AG04449 (cell line): ENCODE measurements around the gene VIPR1.

Experiments
- CTCF ChIA-PET: fragments of 350-600 bp; formaldehyde crosslinking; extraction: SDS; loops from one replicate; lab custom pipeline; 2021; ENCODE audit warnings: antibody characterized with exemption; lab: Yijun Ruan, JAX
- POLR2A ChIA-PET: fragments of 400-600, 350-600 bp; formaldehyde crosslinking; extraction: SDS; loops from one replicate; lab custom pipeline; 2020; ENCODE audit warnings: antibody characterized with exemption, inconsistent platforms; lab: Yijun Ruan, JAX
- DNase-seq: peaks from one replicate; pipeline ENCODE4 v3.0.0-alpha.2; 2010; ENCODE audit warnings: low read depth, low spot score
- H3K4me3 ChIP-seq: 2 replicates; pipeline ENCODE4 v1.5.1; 2011; ENCODE audit warnings: low read depth, mild to moderate bottlenecking, control low read depth, low read length
- TF ChIP-seq, protein P1 (sequence below): IDR thresholded peaks from one replicate; pipeline ENCODE4 v1.5.1; 2011; ENCODE audit warnings: mild to moderate bottlenecking, moderate library complexity, low read length, control low read depth, inconsistent platforms; ENCODE audit not compliant: insufficient read depth; ENCODE audit errors: missing control alignments

Gene VIPR1

GRCh38 chr3:42511736-42512135, 9.3 kb downstream of the VIPR1 start:
- CTCF ChIA-PET: interaction anchor here (2.1 kb wide), 1 partner anchor 10 kb away, joined by 6 read pairs; the partner anchor contains the start of gene VIPR1
- no peak overlapping the region for H3K4me3 ChIP-seq
- TF ChIP-seq, protein P1, sequence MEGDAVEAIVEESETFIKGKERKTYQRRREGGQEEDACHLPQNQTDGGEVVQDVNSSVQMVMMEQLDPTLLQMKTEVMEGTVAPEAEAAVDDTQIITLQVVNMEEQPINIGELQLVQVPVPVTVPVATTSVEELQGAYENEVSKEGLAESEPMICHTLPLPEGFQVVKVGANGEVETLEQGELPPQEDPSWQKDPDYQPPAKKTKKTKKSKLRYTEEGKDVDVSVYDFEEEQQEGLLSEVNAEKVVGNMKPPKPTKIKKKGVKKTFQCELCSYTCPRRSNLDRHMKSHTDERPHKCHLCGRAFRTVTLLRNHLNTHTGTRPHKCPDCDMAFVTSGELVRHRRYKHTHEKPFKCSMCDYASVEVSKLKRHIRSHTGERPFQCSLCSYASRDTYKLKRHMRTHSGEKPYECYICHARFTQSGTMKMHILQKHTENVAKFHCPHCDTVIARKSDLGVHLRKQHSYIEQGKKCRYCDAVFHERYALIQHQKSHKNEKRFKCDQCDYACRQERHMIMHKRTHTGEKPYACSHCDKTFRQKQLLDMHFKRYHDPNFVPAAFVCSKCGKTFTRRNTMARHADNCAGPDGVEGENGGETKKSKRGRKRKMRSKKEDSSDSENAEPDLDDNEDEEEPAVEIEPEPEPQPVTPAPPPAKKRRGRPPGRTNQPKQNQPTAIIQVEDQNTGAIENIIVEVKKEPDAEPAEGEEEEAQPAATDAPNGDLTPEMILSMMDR: no peak
- POLR2A ChIA-PET: no interaction called here
- DNase-seq: no peak

DNA sequence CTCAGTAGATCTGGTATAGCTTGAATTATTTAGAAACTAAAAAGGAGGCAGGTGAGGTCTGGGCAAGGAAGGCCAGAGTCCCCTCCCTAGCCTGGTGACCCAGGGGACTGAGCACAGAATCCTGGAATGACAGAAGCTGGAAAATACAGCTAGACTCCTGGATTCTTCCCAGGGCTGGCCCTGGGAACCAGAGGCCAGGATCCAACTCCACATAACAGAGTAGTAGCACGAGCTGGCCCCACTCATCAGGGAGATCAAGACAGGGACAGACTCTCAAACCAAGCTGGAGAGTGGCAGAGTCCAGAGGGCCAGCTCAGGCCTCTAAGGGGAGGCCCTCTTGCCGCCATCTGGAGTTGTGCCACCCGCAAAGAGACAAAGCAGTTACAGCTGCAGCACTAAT, 10.7 kb downstream of the VIPR1 start:
- TF ChIP-seq, protein P1: no peak
- ChIA-PET CTCF (interaction anchor here (1.1 to 2.1 kb wide), 5 partner anchors 11 to 266 kb away, joined by 3 to 6 read pairs (median 4); partner anchors contain the start of gene VIPR1), POLR2A (interaction anchor here (0.6 kb wide), 1 partner anchor 604 kb away, joined by 5 read pairs; no protein-coding TSS in a partner anchor)
- no peak overlapping the region for H3K4me3 ChIP-seq
- DNase-seq: no peak

GRCh38 chr3:42513521-42513920, 11.1 kb downstream of the VIPR1 start:
- H3K4me3 ChIP-seq: no peak overlapping the region
- CTCF ChIA-PET: interaction anchor here (1.1 to 2.1 kb wide), 5 partner anchors 12 to 266 kb away, joined by 3 to 6 read pairs (median 4); partner anchors contain the start of gene VIPR1
- DNase-seq: no peak
- TF ChIP-seq, protein P1: no peak
- POLR2A ChIA-PET: no interaction called here

DNA sequence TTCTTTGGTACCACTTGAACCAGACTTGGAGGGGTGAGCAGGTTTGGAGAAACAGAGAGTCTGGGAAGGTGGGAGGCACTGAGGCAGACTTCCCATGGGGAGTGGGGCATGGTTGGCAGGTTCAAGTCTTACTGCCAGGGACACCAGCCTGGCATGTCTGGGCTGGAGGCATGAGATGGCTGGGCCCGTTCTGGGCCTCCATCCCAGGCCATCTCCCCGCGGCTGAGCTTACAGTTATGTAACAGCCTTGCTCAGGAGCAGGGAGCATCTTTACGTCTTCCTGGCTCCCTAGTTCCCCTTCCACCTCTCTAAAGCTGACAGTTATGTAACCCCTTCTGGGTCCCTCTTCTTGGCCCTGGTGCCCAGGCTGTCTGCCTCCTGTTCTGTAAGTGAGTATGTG, 12.4 kb downstream of the VIPR1 start:
- TF ChIP-seq, protein P1: no peak
- CTCF ChIA-PET: no interaction called here
- POLR2A ChIA-PET: no interaction called here
- no peak for DNase-seq
- no peak overlapping the region for H3K4me3 ChIP-seq

DNA sequence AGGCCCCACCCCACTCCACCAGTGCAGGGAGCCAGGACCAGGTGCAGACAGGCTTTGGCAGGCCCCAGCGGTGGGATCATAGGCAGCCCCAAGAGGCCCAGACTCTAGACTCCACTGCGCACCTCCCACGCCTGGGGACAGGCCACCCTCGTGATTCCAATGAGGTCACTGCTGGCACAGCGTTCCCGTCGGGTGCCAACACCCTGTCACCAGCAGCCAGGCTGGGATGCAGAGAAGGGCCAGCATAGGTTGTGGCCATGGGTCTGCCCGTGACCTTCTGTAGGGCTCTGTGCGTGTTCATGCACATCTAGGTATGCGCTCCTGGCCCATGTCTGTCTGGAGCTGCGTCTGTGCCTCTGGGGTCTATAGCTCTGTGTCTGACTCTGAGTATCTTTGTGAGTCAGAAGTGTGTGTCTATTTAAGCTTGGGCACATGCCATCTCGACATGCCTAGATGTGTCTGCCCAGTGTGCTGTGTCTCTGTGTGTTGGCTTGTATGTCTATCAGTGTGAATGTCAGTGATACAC, 13.0 kb downstream of the VIPR1 start:
- POLR2A ChIA-PET: no interaction called here
- CTCF ChIA-PET: interaction anchor here (0.9 kb wide), 1 partner anchor 266 kb away, joined by 4 read pairs; no protein-coding TSS in a partner anchor
- DNase-seq: no peak
- TF ChIP-seq, protein P1: no peak
- no peak overlapping the region for H3K4me3 ChIP-seq

GRCh38 chr3:42515976-42516375, 13.5 kb downstream of the VIPR1 start:
- TF ChIP-seq, protein P1: no peak
- DNase-seq: no peak
- no peak overlapping the region for H3K4me3 ChIP-seq
- POLR2A ChIA-PET: no interaction called here
- CTCF ChIA-PET: interaction anchor here (0.9 to 1.5 kb wide), 2 partner anchors 21 to 267 kb away, joined by 3 to 4 read pairs; no protein-coding TSS in a partner anchor
